ENCODE measurements around the gene PTK7.

Gene PTK7

DNA sequence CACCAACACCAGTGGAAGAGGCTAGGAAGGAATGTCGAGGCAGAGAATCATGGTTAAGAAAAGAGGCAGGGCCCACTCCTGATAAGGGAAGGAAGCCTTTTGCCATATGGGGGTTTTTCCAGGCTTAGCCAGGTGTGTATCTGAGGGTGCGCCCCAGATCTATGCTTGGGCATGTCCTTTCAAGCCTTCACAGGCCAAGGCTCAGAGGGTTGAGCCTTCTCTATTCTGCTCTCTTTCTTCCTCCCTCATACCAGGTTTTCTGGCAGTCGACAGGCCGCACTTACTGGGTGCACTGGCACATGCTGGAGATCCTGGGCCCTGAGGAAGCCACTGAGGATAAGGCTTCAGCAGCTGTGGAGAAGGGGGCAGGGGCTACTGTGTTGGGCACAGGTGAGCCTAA lies 110.6 kb downstream of the PTK7 start:
- Histone ChIP-seq H3K9ac (ENCODE audit: low read depth, low read length, poor library complexity, severe bottlenecking) (no peak overlapping the region), H3K36me3 (ENCODE audit: insufficient read depth, low read length) (peaks cover 16% of the 10 kb centered on the region; the same call in 1 of the 2 replicates), H4K20me1 (ENCODE audit: insufficient read depth, low read length, poor library complexity, severe bottlenecking) (no peaks in the 10 kb centered on the region), H3K4me1 (ENCODE audit: insufficient read depth, low read length, poor library complexity, severe bottlenecking) (peaks cover 38% of the 10 kb centered on the region), H3F3A (ENCODE audit: low read depth) (peaks cover 1% of the 10 kb centered on the region; the same call in 1 of the 2 replicates), H3K4me3 (ENCODE audit: low read length, poor library complexity, severe bottlenecking) (no peak overlapping the region), H3K9me3 (ENCODE audit: insufficient read depth, low read depth, low read length) (no peaks in the 10 kb centered on the region), H2AFZ (ENCODE audit: low read length) (no peak overlapping the region), H3K4me2 (ENCODE audit: low read depth, low read length, poor library complexity, severe bottlenecking) (no peak overlapping the region), H3K9me2 (replicated peaks; ENCODE audit: low read depth, low read length) (no peaks in the 10 kb centered on the region), H3K27me3 (ENCODE audit: insufficient read depth, low read length, poor library complexity, severe bottlenecking) (no peaks in the 10 kb centered on the region), H3K79me2 (ENCODE audit: insufficient read depth, low read length) (peaks cover 32% of the 10 kb centered on the region)
- TF ChIP-seq CTCF (conservative IDR thresholded peaks at IDR 0.05; ENCODE audit: low read length) (no peak), EZH2phosphoT487 (IDR thresholded peaks at IDR 0.05; ENCODE audit: borderline replicate concordance) (no peak)

DNA sequence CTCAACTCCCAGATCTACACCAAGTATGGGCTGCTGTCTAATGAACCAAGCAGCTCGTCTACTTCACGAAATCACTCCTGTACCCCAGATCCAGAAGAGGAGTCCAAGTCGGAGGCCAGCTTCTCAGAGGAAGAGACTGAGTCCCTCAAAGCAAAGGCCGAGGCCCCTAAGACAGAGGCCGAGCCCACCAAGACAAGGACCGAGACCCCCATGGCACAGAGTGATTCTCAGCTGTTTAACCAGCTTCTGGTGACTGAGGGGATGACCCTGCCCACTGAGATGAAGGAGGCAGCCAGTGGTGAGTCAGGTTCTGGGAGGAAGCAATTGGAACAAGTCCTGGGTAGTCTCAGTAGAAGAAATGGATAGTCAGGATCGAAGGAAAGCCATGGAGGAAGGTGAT lies 111.7 kb downstream of the PTK7 start:
- no peak overlapping the region for H3K4me3 ChIP-seq (ENCODE audit: low read length, poor library complexity, severe bottlenecking)
- peaks cover 32% of the 10 kb centered on the region for H3K4me1 ChIP-seq (ENCODE audit: insufficient read depth, low read length, poor library complexity, severe bottlenecking)
- H3K9me2 ChIP-seq (replicated peaks; ENCODE audit: low read depth, low read length), result no peaks in the 10 kb centered on the region
- no peaks in the 10 kb centered on the region; the same call in 1 of the 2 replicates for H3F3A ChIP-seq (ENCODE audit: low read depth)
- no peaks in the 10 kb centered on the region for H3K9me3 ChIP-seq (ENCODE audit: insufficient read depth, low read depth, low read length)
- H3K36me3 ChIP-seq (ENCODE audit: insufficient read depth, low read length), result peaks cover 16% of the 10 kb centered on the region; the same call in 1 of the 2 replicates
- no peak for TF ChIP-seq EZH2phosphoT487 (IDR thresholded peaks at IDR 0.05; ENCODE audit: borderline replicate concordance)
- TF ChIP-seq CTCF (conservative IDR thresholded peaks at IDR 0.05; ENCODE audit: low read length), result no peak
- H3K27me3 ChIP-seq (ENCODE audit: insufficient read depth, low read length, poor library complexity, severe bottlenecking), result no peaks in the 10 kb centered on the region
- H3K9ac ChIP-seq (ENCODE audit: low read depth, low read length, poor library complexity, severe bottlenecking), result no peak overlapping the region
- H2AFZ ChIP-seq (ENCODE audit: low read length), result no peak overlapping the region
- H3K4me2 ChIP-seq (ENCODE audit: low read depth, low read length, poor library complexity, severe bottlenecking), result no peak overlapping the region
- H4K20me1 ChIP-seq (ENCODE audit: insufficient read depth, low read length, poor library complexity, severe bottlenecking), result no peaks in the 10 kb centered on the region
- peaks cover 25% of the 10 kb centered on the region for H3K79me2 ChIP-seq (ENCODE audit: insufficient read depth, low read length)

- H3K4me2 ChIP-seq (ENCODE audit: low read depth, low read length, poor library complexity, severe bottlenecking), result no peak overlapping the region
- no peak overlapping the region for H2AFZ ChIP-seq (ENCODE audit: low read length)
- TF ChIP-seq CTCF (conservative IDR thresholded peaks at IDR 0.05; ENCODE audit: low read length), result no peak
- no peak for TF ChIP-seq EZH2phosphoT487 (IDR thresholded peaks at IDR 0.05; ENCODE audit: borderline replicate concordance)
- no peaks in the 10 kb centered on the region for H3K27me3 ChIP-seq (ENCODE audit: insufficient read depth, low read length, poor library complexity, severe bottlenecking)
- H4K20me1 ChIP-seq (ENCODE audit: insufficient read depth, low read length, poor library complexity, severe bottlenecking), result no peaks in the 10 kb centered on the region
- H3K4me3 ChIP-seq (ENCODE audit: low read length, poor library complexity, severe bottlenecking), result no peak overlapping the region
- no peaks in the 10 kb centered on the region; the same call in 1 of the 2 replicates for H3F3A ChIP-seq (ENCODE audit: low read depth)
- peaks cover 26% of the 10 kb centered on the region for H3K4me1 ChIP-seq (ENCODE audit: insufficient read depth, low read length, poor library complexity, severe bottlenecking)
- peaks cover 19% of the 10 kb centered on the region for H3K79me2 ChIP-seq (ENCODE audit: insufficient read depth, low read length)
- H3K9me2 ChIP-seq (replicated peaks; ENCODE audit: low read depth, low read length), result no peaks in the 10 kb centered on the region
- H3K9me3 ChIP-seq (ENCODE audit: insufficient read depth, low read depth, low read length), result no peaks in the 10 kb centered on the region
- H3K9ac ChIP-seq (ENCODE audit: low read depth, low read length, poor library complexity, severe bottlenecking), result no peak overlapping the region
- peaks cover 16% of the 10 kb centered on the region; the same call in 1 of the 2 replicates for H3K36me3 ChIP-seq (ENCODE audit: insufficient read depth, low read length)
Observed at GRCh38 chr6:43188426-43188825, 112.3 kb downstream of the PTK7 start.
